ENCODE results near the gene SLC2A11.

SLC2A11 gene

GRCh38 chr22:23925020-23925606, 67.4 kb downstream of the SLC2A11 start:
- H3K9me3 ChIP-seq (ENCODE audit: control insufficient read depth, insufficient read depth, low read length), result peaks cover 3% of the 10 kb centered on the region
- no peak overlapping the region for H3K9ac ChIP-seq (ENCODE audit: low read depth, low read length)
- H3K4me3 ChIP-seq (ENCODE audit: low read depth, low read length), result no peak overlapping the region
- H3K27me3 ChIP-seq (ENCODE audit: control insufficient read depth, insufficient read depth, low read length), result no peaks in the 10 kb centered on the region
- no peaks in the 10 kb centered on the region for H3K36me3 ChIP-seq (ENCODE audit: control insufficient read depth, insufficient read depth, low read length)
- no peaks in the 10 kb centered on the region for H3K4me1 ChIP-seq (ENCODE audit: control insufficient read depth, insufficient read depth, low read length)

GRCh38 chr22:23926561-23926960, 68.9 kb downstream of the SLC2A11 start:
- no peaks in the 10 kb centered on the region for H3K27me3 ChIP-seq (ENCODE audit: control insufficient read depth, insufficient read depth, low read length)
- no peak overlapping the region for H3K9ac ChIP-seq (ENCODE audit: low read depth, low read length)
- H3K9me3 ChIP-seq (ENCODE audit: control insufficient read depth, insufficient read depth, low read length), result peaks cover 3% of the 10 kb centered on the region
- no peaks in the 10 kb centered on the region for H3K36me3 ChIP-seq (ENCODE audit: control insufficient read depth, insufficient read depth, low read length)
- no peaks in the 10 kb centered on the region for H3K4me1 ChIP-seq (ENCODE audit: control insufficient read depth, insufficient read depth, low read length)
- H3K4me3 ChIP-seq (ENCODE audit: low read depth, low read length), result no peak overlapping the region
